Measurements from ENCODE around the gene SEZ6L.

DNA sequence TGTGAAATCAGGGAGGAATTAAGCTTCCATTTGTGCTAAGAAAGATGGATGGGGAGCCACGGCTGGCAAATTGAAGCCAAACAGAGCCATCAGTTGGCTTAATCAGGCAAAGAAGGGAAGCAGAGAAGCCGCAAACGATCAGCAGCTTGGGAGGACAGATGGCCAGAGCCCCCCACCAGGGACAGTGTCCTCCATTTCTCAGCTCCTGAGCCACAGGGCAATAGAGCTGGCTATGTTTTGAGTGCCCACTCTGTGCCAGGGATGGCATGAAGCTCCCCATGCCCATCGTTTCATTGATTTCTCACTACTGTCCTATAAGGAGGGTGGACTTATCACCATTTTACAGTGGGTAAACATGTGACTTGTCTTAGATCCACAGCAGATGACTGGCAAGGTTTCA is 133.5 kb downstream of the SEZ6L start:
- TF ChIP-seq POLR2A (IDR thresholded peaks at IDR 0.05) (no peak), EP300 (IDR thresholded peaks at IDR 0.05) (no peak), POLR2AphosphoS5 (IDR thresholded peaks at IDR 0.05) (no peak)
- TF ChIP-seq, protein P1, sequence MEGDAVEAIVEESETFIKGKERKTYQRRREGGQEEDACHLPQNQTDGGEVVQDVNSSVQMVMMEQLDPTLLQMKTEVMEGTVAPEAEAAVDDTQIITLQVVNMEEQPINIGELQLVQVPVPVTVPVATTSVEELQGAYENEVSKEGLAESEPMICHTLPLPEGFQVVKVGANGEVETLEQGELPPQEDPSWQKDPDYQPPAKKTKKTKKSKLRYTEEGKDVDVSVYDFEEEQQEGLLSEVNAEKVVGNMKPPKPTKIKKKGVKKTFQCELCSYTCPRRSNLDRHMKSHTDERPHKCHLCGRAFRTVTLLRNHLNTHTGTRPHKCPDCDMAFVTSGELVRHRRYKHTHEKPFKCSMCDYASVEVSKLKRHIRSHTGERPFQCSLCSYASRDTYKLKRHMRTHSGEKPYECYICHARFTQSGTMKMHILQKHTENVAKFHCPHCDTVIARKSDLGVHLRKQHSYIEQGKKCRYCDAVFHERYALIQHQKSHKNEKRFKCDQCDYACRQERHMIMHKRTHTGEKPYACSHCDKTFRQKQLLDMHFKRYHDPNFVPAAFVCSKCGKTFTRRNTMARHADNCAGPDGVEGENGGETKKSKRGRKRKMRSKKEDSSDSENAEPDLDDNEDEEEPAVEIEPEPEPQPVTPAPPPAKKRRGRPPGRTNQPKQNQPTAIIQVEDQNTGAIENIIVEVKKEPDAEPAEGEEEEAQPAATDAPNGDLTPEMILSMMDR (IDR thresholded peaks at IDR 0.05), result no peak
